Liver (tissue), 3 donors: ENCODE measurements around the gene GREM1.

Experiments
- EGR1 ChIP-seq, 2 donors: IDR thresholded peaks; 2 replicates each; pipeline ENCODE4 v1.6.1; 2016 to 2018; ENCODE audit warnings: antibody characterized with exemption in 2 of 2, low read depth in 2 of 2
- FOXA1 ChIP-seq: IDR thresholded peaks from 2 replicates; pipeline ENCODE4 v1.6.1; 2016; ENCODE audit warnings: antibody characterized with exemption
- NR2F2 ChIP-seq: IDR thresholded peaks from 2 replicates; pipeline ENCODE4 v1.6.1; 2016; ENCODE audit warnings: antibody characterized with exemption
- RAD21 ChIP-seq, 2 donors: IDR thresholded peaks; 2 replicates each; pipeline ENCODE4 v1.6.1; 2016; ENCODE audit warnings: antibody characterized with exemption in 2 of 2, mild to moderate bottlenecking in 2 of 2
- TF ChIP-seq, protein P1 (sequence below): IDR thresholded peaks from 2 replicates; pipeline ENCODE4 v1.6.1; 2016; ENCODE audit warnings: antibody characterized with exemption
- TF ChIP-seq, protein P2 (sequence below): fragments of 150-350 bp; IDR thresholded peaks from 2 replicates; pipeline ENCODE4 v1.5.1; 2017; ENCODE audit warnings: improper control_type of control experiment, low read depth, low read length; ENCODE audit not compliant: missing input control
- TF ChIP-seq, protein P3 (sequence below): IDR thresholded peaks from 2 replicates; pipeline ENCODE4 v1.6.1; 2016; ENCODE audit warnings: antibody characterized with exemption
- TF ChIP-seq, protein P4 (sequence below): IDR thresholded peaks from 2 replicates; pipeline ENCODE4 v1.6.1; 2016; ENCODE audit warnings: antibody characterized with exemption, mild to moderate bottlenecking
- donor health status: healthy.
- donor health status: healthy.

DNA sequence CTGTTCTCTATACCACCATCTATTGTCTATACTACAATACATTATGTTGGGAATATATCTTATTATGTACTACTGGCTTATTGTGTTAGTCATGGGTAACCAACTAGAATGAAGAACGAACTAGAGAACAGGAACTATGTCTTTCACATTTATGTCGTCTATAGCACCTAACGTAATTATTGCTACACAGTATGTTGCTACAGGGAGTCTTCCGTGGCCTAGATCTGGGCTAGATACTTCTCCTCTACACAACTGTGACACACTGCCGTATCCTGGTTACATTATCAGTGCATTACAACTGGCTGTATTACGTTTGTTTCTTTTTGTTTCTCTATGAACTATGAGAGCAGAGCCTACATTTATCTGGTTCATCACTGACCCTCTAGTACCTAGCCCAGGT, 42.3 kb upstream of the GREM1 start:
- TF ChIP-seq, protein P1, sequence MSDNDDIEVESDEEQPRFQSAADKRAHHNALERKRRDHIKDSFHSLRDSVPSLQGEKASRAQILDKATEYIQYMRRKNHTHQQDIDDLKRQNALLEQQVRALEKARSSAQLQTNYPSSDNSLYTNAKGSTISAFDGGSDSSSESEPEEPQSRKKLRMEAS = no peak
- TF ChIP-seq FOXA1 = no peak
- TF ChIP-seq, protein P2, sequence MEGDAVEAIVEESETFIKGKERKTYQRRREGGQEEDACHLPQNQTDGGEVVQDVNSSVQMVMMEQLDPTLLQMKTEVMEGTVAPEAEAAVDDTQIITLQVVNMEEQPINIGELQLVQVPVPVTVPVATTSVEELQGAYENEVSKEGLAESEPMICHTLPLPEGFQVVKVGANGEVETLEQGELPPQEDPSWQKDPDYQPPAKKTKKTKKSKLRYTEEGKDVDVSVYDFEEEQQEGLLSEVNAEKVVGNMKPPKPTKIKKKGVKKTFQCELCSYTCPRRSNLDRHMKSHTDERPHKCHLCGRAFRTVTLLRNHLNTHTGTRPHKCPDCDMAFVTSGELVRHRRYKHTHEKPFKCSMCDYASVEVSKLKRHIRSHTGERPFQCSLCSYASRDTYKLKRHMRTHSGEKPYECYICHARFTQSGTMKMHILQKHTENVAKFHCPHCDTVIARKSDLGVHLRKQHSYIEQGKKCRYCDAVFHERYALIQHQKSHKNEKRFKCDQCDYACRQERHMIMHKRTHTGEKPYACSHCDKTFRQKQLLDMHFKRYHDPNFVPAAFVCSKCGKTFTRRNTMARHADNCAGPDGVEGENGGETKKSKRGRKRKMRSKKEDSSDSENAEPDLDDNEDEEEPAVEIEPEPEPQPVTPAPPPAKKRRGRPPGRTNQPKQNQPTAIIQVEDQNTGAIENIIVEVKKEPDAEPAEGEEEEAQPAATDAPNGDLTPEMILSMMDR = no peak
- TF ChIP-seq, protein P3, sequence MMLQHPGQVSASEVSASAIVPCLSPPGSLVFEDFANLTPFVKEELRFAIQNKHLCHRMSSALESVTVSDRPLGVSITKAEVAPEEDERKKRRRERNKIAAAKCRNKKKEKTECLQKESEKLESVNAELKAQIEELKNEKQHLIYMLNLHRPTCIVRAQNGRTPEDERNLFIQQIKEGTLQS = no peak
- no peak for TF ChIP-seq RAD21 (IDR thresholded peaks at IDR 0.05)
- TF ChIP-seq, protein P4, sequence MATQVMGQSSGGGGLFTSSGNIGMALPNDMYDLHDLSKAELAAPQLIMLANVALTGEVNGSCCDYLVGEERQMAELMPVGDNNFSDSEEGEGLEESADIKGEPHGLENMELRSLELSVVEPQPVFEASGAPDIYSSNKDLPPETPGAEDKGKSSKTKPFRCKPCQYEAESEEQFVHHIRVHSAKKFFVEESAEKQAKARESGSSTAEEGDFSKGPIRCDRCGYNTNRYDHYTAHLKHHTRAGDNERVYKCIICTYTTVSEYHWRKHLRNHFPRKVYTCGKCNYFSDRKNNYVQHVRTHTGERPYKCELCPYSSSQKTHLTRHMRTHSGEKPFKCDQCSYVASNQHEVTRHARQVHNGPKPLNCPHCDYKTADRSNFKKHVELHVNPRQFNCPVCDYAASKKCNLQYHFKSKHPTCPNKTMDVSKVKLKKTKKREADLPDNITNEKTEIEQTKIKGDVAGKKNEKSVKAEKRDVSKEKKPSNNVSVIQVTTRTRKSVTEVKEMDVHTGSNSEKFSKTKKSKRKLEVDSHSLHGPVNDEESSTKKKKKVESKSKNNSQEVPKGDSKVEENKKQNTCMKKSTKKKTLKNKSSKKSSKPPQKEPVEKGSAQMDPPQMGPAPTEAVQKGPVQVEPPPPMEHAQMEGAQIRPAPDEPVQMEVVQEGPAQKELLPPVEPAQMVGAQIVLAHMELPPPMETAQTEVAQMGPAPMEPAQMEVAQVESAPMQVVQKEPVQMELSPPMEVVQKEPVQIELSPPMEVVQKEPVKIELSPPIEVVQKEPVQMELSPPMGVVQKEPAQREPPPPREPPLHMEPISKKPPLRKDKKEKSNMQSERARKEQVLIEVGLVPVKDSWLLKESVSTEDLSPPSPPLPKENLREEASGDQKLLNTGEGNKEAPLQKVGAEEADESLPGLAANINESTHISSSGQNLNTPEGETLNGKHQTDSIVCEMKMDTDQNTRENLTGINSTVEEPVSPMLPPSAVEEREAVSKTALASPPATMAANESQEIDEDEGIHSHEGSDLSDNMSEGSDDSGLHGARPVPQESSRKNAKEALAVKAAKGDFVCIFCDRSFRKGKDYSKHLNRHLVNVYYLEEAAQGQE = no peak
- TF ChIP-seq NR2F2 = no peak
- no peak for TF ChIP-seq EGR1 (IDR thresholded peaks at IDR 0.05; ENCODE audit: low read depth in 2 of 2)
